NCI-H146 treated with DMSO at 0.1 percent for 48 hours (cell line): ENCODE results near the gene DOC2A.
"Not testable (repeated sequence)": the region's sequence is repeated elsewhere in the genome, so short reads cannot be mapped to it uniquely, and the experiment has no call there.

Source experiments
- DNase-seq: peaks from one replicate; lab custom pipeline; 2025; ENCODE audit not compliant: unreplicated experiment; lab: John Stamatoyannopoulos, UW

The DOC2A gene

GRCh38 chr16:29973384-29974246 is 37.2 kb downstream of the DOC2A start, which contains the start of gene TAOK2:
Gene TAOK2 (plus strand): TSS chr16:29973868. CDS start chr16:29977773, 3,905 bp downstream.
- peak; percentile 98 for DNase-seq

- no peak for DNase-seq
These were observed 37.8 kb downstream of the DOC2A start for GRCh38 chr16:29972992-29973383.

- DNase-seq: no peak
These were observed 38.3 kb downstream of the DOC2A start for GRCh38 chr16:29972500-29972899.

GRCh38 chr16:29971304-29971703 is 39.5 kb downstream of the DOC2A start:
- DNase-seq: no peak

GRCh38 chr16:29968205-29968604 is 42.6 kb downstream of the DOC2A start:
- no peak for DNase-seq

- DNase-seq: no peak
These were observed 47.6 kb downstream of the DOC2A start for GRCh38 chr16:29963021-29963743.

GRCh38 chr16:29962344-29962994 is 48.4 kb downstream of the DOC2A start:
- DNase-seq: no peak

- DNase-seq: peak; percentile 84
These were observed 49.1 kb downstream of the DOC2A start, which contains the start of gene TMEM219 for GRCh38 chr16:29961479-29962343. Gene TMEM219 (plus strand): TSS chr16:29962079. CDS start chr16:29963144, 1,065 bp downstream.

GRCh38 chr16:29961127-29961478 is 49.7 kb downstream of the DOC2A start:
- no peak for DNase-seq

GRCh38 chr16:29959821-29960220 is 51.0 kb downstream of the DOC2A start:
- not testable (repeated sequence) for DNase-seq

- no peak for DNase-seq
These were observed 51.5 kb downstream of the DOC2A start for GRCh38 chr16:29959293-29959692.

- DNase-seq: no peak
These were observed 52.1 kb downstream of the DOC2A start for GRCh38 chr16:29958756-29959155.
